ENCODE results near the gene C1QTNF7.

DNA sequence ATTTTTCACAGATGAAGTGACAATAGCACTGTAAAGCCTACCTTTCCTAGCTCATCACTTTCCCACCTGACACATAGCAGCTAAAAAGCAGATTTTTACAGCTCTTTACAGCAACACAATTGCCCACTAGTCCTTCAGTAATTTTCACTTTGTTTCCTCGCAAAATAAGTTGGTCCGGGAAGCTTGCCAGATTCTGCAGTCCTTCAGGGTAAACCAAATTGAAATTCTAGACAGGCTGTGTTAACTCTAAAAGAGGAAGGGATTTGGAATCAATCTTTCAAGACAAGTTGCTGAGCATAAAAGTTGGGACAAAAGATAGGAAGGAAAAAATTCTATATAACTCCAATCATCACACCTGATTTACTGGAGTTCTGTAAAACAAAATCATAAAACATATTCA, 8.7 kb downstream of the C1QTNF7 start:
- TF ChIP-seq, protein P1, sequence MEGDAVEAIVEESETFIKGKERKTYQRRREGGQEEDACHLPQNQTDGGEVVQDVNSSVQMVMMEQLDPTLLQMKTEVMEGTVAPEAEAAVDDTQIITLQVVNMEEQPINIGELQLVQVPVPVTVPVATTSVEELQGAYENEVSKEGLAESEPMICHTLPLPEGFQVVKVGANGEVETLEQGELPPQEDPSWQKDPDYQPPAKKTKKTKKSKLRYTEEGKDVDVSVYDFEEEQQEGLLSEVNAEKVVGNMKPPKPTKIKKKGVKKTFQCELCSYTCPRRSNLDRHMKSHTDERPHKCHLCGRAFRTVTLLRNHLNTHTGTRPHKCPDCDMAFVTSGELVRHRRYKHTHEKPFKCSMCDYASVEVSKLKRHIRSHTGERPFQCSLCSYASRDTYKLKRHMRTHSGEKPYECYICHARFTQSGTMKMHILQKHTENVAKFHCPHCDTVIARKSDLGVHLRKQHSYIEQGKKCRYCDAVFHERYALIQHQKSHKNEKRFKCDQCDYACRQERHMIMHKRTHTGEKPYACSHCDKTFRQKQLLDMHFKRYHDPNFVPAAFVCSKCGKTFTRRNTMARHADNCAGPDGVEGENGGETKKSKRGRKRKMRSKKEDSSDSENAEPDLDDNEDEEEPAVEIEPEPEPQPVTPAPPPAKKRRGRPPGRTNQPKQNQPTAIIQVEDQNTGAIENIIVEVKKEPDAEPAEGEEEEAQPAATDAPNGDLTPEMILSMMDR (IDR thresholded peaks at IDR 0.05; ENCODE audit: low read depth, low read length), result no peak
- no peak for TF ChIP-seq EZH2phosphoT487 (IDR thresholded peaks at IDR 0.05; ENCODE audit: low read depth)

Data from OCI-LY3 (cell line).